Activated T-cell treated with anti-CD3 and anti-CD28 coated beads, Interleukin-2, amount 50 U/mL, for 24 hours (primary cell): ENCODE results near the gene STYK1.
"Not testable (repeated sequence)": the region's sequence is repeated elsewhere in the genome, so short reads cannot be mapped to it uniquely, and the experiment has no call there.

ENCODE experiments used
- DNase-seq: peaks from one replicate; pipeline ENCODE4 v3.0.0-alpha.2; 2020
- H3K27ac Mint-ChIP-seq: 2 replicates; pipeline ENCODE4 v1.8.0; 2020; ENCODE audit warnings: mild to moderate bottlenecking, mixed read lengths
- H3K27me3 Mint-ChIP-seq: 2 replicates; pipeline ENCODE4 v1.8.0; 2020; ENCODE audit warnings: mixed read lengths
- H3K36me3 Mint-ChIP-seq: 2 replicates; pipeline ENCODE4 v1.8.0; 2020; ENCODE audit warnings: low read depth, mixed read lengths
- H3K4me1 Mint-ChIP-seq: 2 replicates; pipeline ENCODE4 v1.8.0; 2020; ENCODE audit warnings: low read depth, mixed read lengths
- H3K4me3 Mint-ChIP-seq: 2 replicates; pipeline ENCODE4 v1.8.0; 2020; ENCODE audit warnings: mild to moderate bottlenecking, moderate library complexity, mixed read lengths
- H3K9me3 Mint-ChIP-seq: 2 replicates; pipeline ENCODE4 v1.8.0; 2020; ENCODE audit warnings: mixed read lengths

The STYK1 gene

GRCh38 chr12:10661338-10661737, 12.5 kb downstream of the STYK1 start:
- no peak for DNase-seq
- H3K27me3 Mint-ChIP-seq = peaks cover 15% of the 10 kb centered on the region
- H3K36me3 Mint-ChIP-seq = no peaks in the 10 kb centered on the region
- peaks cover 5% of the 10 kb centered on the region for H3K9me3 Mint-ChIP-seq
- no peak overlapping the region for H3K27ac Mint-ChIP-seq
- no peaks in the 10 kb centered on the region for H3K4me1 Mint-ChIP-seq
- H3K4me3 Mint-ChIP-seq = no peak overlapping the region

GRCh38 chr12:10654003-10654402, 19.8 kb downstream of the STYK1 start:
- no peaks in the 10 kb centered on the region for H3K4me1 Mint-ChIP-seq
- H3K27me3 Mint-ChIP-seq = peaks cover 12% of the 10 kb centered on the region
- H3K36me3 Mint-ChIP-seq = no peaks in the 10 kb centered on the region
- no peak overlapping the region for H3K27ac Mint-ChIP-seq
- H3K9me3 Mint-ChIP-seq = peaks cover 9% of the 10 kb centered on the region
- DNase-seq = no peak
- H3K4me3 Mint-ChIP-seq = no peak overlapping the region

GRCh38 chr12:10652192-10652591, 21.7 kb downstream of the STYK1 start:
- Mint-ChIP-seq H3K4me1 (no peaks in the 10 kb centered on the region), H3K4me3 (no peak overlapping the region), H3K27me3 (peaks cover 18% of the 10 kb centered on the region), H3K36me3 (no peaks in the 10 kb centered on the region), H3K9me3 (peaks cover 15% of the 10 kb centered on the region), H3K27ac (no peak overlapping the region)
- no peak for DNase-seq

- H3K36me3 Mint-ChIP-seq, H3K27me3 Mint-ChIP-seq, H3K27ac Mint-ChIP-seq, H3K4me1 Mint-ChIP-seq, DNase-seq, H3K4me3 Mint-ChIP-seq: not testable (repeated sequence)
- H3K9me3 Mint-ChIP-seq = peaks cover 30% of the 10 kb centered on the region
Observed at GRCh38 chr12:10646576-10646975, 27.3 kb downstream of the STYK1 start.

- Mint-ChIP-seq H3K27ac (no peak overlapping the region), H3K4me3 (no peak overlapping the region), H3K36me3 (peaks cover 9% of the 10 kb centered on the region), H3K27me3 (peaks cover 9% of the 10 kb centered on the region), H3K9me3 (peaks cover 30% of the 10 kb centered on the region), H3K4me1 (no peaks in the 10 kb centered on the region)
- no peak for DNase-seq
Observed at GRCh38 chr12:10645910-10646309, 27.9 kb downstream of the STYK1 start.

- peaks cover 3% of the 10 kb centered on the region for H3K27me3 Mint-ChIP-seq
- H3K27ac Mint-ChIP-seq = no peak overlapping the region
- peaks cover 9% of the 10 kb centered on the region for H3K36me3 Mint-ChIP-seq
- no peak overlapping the region for H3K4me3 Mint-ChIP-seq
- no peaks in the 10 kb centered on the region for H3K4me1 Mint-ChIP-seq
- peaks cover 25% of the 10 kb centered on the region for H3K9me3 Mint-ChIP-seq
- DNase-seq = no peak
Observed at GRCh38 chr12:10641735-10642500, 31.9 kb downstream of the STYK1 start.

GRCh38 chr12:10638728-10639127, 35.1 kb downstream of the STYK1 start:
- no peak for DNase-seq
- H3K4me3 Mint-ChIP-seq = no peak overlapping the region
- H3K9me3 Mint-ChIP-seq = no peaks in the 10 kb centered on the region
- H3K27ac Mint-ChIP-seq = no peak overlapping the region
- no peaks in the 10 kb centered on the region for H3K36me3 Mint-ChIP-seq
- H3K4me1 Mint-ChIP-seq = no peaks in the 10 kb centered on the region
- H3K27me3 Mint-ChIP-seq = peaks cover 7% of the 10 kb centered on the region

- DNase-seq = no peak
- no peaks in the 10 kb centered on the region for H3K9me3 Mint-ChIP-seq
- no peak overlapping the region for H3K27ac Mint-ChIP-seq
- no peaks in the 10 kb centered on the region for H3K4me1 Mint-ChIP-seq
- no peaks in the 10 kb centered on the region for H3K36me3 Mint-ChIP-seq
- H3K4me3 Mint-ChIP-seq = no peak overlapping the region
- peaks cover 4% of the 10 kb centered on the region for H3K27me3 Mint-ChIP-seq
Observed at GRCh38 chr12:10636611-10637010, 37.2 kb downstream of the STYK1 start.

- Mint-ChIP-seq H3K27me3 (peaks cover 4% of the 10 kb centered on the region), H3K9me3 (no peaks in the 10 kb centered on the region), H3K36me3 (no peaks in the 10 kb centered on the region)
Observed at GRCh38 chr12:10636124-10636523, 37.7 kb downstream of the STYK1 start.

GRCh38 chr12:10635306-10635705, 38.5 kb downstream of the STYK1 start:
- no peak for DNase-seq
- H3K9me3 Mint-ChIP-seq = no peaks in the 10 kb centered on the region
- H3K27ac Mint-ChIP-seq = no peak overlapping the region
- no peaks in the 10 kb centered on the region for H3K36me3 Mint-ChIP-seq
- no peaks in the 10 kb centered on the region for H3K4me1 Mint-ChIP-seq
- no peak overlapping the region for H3K4me3 Mint-ChIP-seq
- peaks cover 4% of the 10 kb centered on the region for H3K27me3 Mint-ChIP-seq

More at GRCh38 chr12:10636124-10636523, 37.7 kb downstream of the STYK1 start:
- no peak overlapping the region for H3K27ac Mint-ChIP-seq
- no peaks in the 10 kb centered on the region for H3K4me1 Mint-ChIP-seq
- DNase-seq = no peak
- no peak overlapping the region for H3K4me3 Mint-ChIP-seq

- Mint-ChIP-seq H3K4me3 (no peak overlapping the region), H3K27ac (no peak overlapping the region), H3K9me3 (no peaks in the 10 kb centered on the region), H3K4me1 (no peaks in the 10 kb centered on the region), H3K27me3 (peaks cover 4% of the 10 kb centered on the region), H3K36me3 (no peaks in the 10 kb centered on the region)
- DNase-seq = no peak
Observed at GRCh38 chr12:10634427-10634826, 39.4 kb downstream of the STYK1 start.

GRCh38 chr12:10633541-10633940, 40.3 kb downstream of the STYK1 start:
- no peak for DNase-seq
- Mint-ChIP-seq H3K4me3 (no peak overlapping the region), H3K27me3 (peaks cover 4% of the 10 kb centered on the region), H3K36me3 (no peaks in the 10 kb centered on the region), H3K9me3 (no peaks in the 10 kb centered on the region), H3K4me1 (no peaks in the 10 kb centered on the region), H3K27ac (no peak overlapping the region)

GRCh38 chr12:10632226-10632625, 41.6 kb downstream of the STYK1 start:
- Mint-ChIP-seq H3K9me3 (no peaks in the 10 kb centered on the region), H3K4me3 (no peak overlapping the region), H3K36me3 (no peaks in the 10 kb centered on the region), H3K27me3 (peaks cover 4% of the 10 kb centered on the region), H3K27ac (no peak overlapping the region), H3K4me1 (no peaks in the 10 kb centered on the region)
- no peak for DNase-seq

- H3K27ac Mint-ChIP-seq = no peak overlapping the region
- no peaks in the 10 kb centered on the region for H3K36me3 Mint-ChIP-seq
- no peak overlapping the region for H3K4me3 Mint-ChIP-seq
- H3K27me3 Mint-ChIP-seq = peaks cover 18% of the 10 kb centered on the region
- H3K9me3 Mint-ChIP-seq = no peaks in the 10 kb centered on the region
- no peaks in the 10 kb centered on the region for H3K4me1 Mint-ChIP-seq
- no peak for DNase-seq
Observed at GRCh38 chr12:10624605-10625004, 49.2 kb downstream of the STYK1 start.

- Mint-ChIP-seq H3K4me1 (no peaks in the 10 kb centered on the region), H3K4me3 (no peak overlapping the region), H3K27me3 (peaks cover 30% of the 10 kb centered on the region), H3K9me3 (no peaks in the 10 kb centered on the region), H3K36me3 (no peaks in the 10 kb centered on the region), H3K27ac (no peak overlapping the region)
- no peak for DNase-seq
Observed at GRCh38 chr12:10623131-10623530, 50.7 kb downstream of the STYK1 start.

GRCh38 chr12:10621278-10621677, 52.6 kb downstream of the STYK1 start:
- no peaks in the 10 kb centered on the region for H3K36me3 Mint-ChIP-seq
- H3K27ac Mint-ChIP-seq = no peak overlapping the region
- H3K9me3 Mint-ChIP-seq = no peaks in the 10 kb centered on the region
- H3K4me1 Mint-ChIP-seq = no peaks in the 10 kb centered on the region
- DNase-seq = no peak
- H3K4me3 Mint-ChIP-seq = no peak overlapping the region
- H3K27me3 Mint-ChIP-seq = peaks cover 34% of the 10 kb centered on the region
